ACC112 (cell line): Measurements from ENCODE around the gene LRCH4.

Source experiments
- H2AFZ ChIP-seq: fragments of 200-600 bp; sonication (generic); one replicate; pipeline ENCODE4 v1.6.0; 2017; ENCODE audit warnings: antibody characterized with exemption, low read length; ENCODE audit not compliant: unreplicated experiment
- H3K27ac ChIP-seq: fragments of 200-600 bp; sonication (generic); 2 replicates; pipeline ENCODE4 v1.5.1; 2014; ENCODE audit warnings: low read depth, mild to moderate bottlenecking, antibody characterized with exemption, low read length, moderate library complexity
- H3K27me3 ChIP-seq: fragments of 200-600 bp; sonication (generic); 2 replicates; pipeline ENCODE4 v1.6.1; 2014; ENCODE audit warnings: mild to moderate bottlenecking, antibody characterized with exemption, low read length, moderate library complexity, mixed read lengths; ENCODE audit not compliant: insufficient read depth
- H3K36me3 ChIP-seq: fragments of 200-600 bp; sonication (generic); 2 replicates; pipeline ENCODE4 v1.6.1; 2016; ENCODE audit warnings: mild to moderate bottlenecking, antibody characterized with exemption, low read length, moderate library complexity, mixed read lengths; ENCODE audit not compliant: insufficient read depth
- H3K4me1 ChIP-seq: fragments of 200-600 bp; sonication (generic); one replicate; pipeline ENCODE4 v1.6.1; 2016; ENCODE audit warnings: low read length, mixed read lengths; ENCODE audit not compliant: insufficient read depth, unreplicated experiment, control insufficient read depth
- H3K4me3 ChIP-seq: fragments of 200-600 bp; sonication (generic); 2 replicates; pipeline ENCODE4 v1.5.1; 2014; ENCODE audit warnings: mild to moderate bottlenecking, low read depth, low read length
- H3K79me2 ChIP-seq: fragments of 200-600 bp; sonication (generic); one replicate; pipeline ENCODE4 v1.6.0; 2016; ENCODE audit warnings: low read length; ENCODE audit not compliant: control insufficient read depth, unreplicated experiment, insufficient read depth

LRCH4 gene

GRCh38 chr7:100580466-100581283 lies 5.3 kb downstream of the LRCH4 start:
- H3K79me2 ChIP-seq, result peaks cover 20% of the 10 kb centered on the region
- no peak overlapping the region for H2AFZ ChIP-seq
- H3K27ac ChIP-seq, result no peak overlapping the region
- no peaks in the 10 kb centered on the region for H3K27me3 ChIP-seq
- no peak overlapping the region for H3K4me3 ChIP-seq
- H3K36me3 ChIP-seq, result peaks cover 6% of the 10 kb centered on the region; the same call in 1 of the 2 replicates
- peaks cover 12% of the 10 kb centered on the region for H3K4me1 ChIP-seq

DNA sequence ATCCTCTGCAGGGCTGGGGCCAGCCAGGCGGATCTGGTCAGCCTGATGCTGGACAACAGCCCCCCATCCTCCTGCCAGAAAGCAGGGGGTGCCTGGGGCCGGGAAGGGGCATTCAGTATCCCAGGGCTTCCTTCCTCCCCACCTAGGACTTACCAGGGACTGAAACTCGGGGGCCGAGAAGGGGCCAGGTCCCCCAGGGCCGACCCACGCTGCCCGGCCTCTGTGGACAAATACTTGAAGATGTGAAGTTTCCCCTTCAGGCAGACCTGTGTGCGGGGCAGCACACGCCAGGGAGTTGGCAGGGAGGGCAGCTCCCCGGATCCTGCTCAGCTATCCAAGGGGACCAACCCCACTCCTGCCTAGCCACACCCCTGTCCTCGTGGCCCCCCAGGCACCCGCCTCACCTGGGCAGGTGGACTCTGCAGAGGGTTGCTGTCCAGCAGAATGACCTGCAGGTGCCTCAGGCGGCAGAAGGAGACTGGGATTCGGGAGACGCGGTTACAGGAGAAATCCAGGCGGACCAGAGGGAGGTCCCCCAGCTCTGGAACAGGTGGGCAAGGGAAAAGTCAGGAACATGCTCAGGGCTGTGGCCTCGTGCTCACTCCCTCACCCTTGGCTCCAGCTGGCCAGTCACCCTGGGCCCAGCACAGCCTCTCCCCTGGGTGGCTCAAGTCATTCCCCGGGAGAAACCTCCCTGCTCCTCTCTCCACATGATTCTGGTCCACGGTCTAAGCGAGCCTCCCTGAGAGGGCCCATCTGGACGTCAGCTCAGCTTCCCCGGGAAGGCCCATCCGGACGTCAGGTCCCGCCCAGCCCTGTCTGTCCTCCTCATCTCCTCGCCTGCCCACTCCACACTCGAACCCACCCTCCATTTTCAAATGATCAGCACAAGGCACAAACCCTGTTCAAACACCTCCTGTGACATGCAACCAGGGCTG lies 7.4 kb downstream of the LRCH4 start:
- Histone ChIP-seq H3K4me1 (peaks cover 5% of the 10 kb centered on the region), H3K4me3 (no peak overlapping the region), H3K27me3 (no peaks in the 10 kb centered on the region), H2AFZ (no peak overlapping the region), H3K27ac (no peak overlapping the region), H3K79me2 (peaks cover 8% of the 10 kb centered on the region), H3K36me3 (peaks cover 6% of the 10 kb centered on the region; the same call in 1 of the 2 replicates)

DNA sequence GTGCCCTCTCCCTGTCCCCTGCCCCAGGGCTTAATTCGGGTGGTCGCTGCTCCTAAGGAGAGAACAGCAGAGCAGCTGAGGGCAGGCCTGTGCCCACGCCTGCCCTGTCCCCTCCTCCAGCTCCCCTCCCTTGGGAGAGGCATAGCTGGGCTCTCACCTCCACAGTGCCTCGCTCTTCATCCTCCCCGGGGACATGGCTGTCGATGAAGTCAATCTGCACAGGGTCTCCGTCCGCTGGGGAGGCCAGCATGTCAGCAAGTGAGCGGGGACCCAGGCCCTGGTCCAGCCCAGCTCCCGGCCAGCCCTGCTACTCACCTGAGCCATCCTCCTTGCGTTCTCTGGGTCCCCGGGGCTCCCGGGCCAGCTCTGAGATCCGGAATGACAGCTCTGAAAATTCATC lies 8.4 kb downstream of the LRCH4 start:
- Histone ChIP-seq H3K4me1 (no peaks in the 10 kb centered on the region), H3K27ac (no peak overlapping the region), H3K36me3 (peaks cover 6% of the 10 kb centered on the region; the same call in 1 of the 2 replicates), H3K27me3 (no peaks in the 10 kb centered on the region), H3K4me3 (no peak overlapping the region), H2AFZ (no peak overlapping the region), H3K79me2 (peaks cover 7% of the 10 kb centered on the region)

DNA sequence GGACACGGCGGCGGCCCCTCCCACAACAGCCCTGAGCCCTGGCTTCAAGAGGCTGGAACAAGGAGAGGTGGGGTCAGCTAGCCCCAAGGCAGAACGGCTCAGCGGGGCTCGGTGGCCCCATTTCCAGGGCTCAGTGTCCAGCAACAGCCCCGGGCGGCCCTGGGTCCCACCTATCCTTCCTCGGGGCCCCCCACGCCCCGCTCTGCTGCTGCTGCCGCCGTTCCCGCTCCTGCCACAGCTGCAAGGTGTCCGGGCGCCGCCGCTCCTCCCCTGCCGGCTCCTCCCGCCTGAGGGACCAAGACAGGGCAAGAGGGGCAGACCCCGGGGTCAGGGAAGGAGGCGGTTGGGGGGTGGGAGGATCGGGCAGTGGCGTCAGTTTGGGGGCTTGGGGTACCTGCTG lies 8.8 kb downstream of the LRCH4 start:
- Histone ChIP-seq H3K79me2 (peaks cover 3% of the 10 kb centered on the region), H3K27me3 (no peaks in the 10 kb centered on the region), H3K27ac (no peak overlapping the region), H3K4me3 (no peak overlapping the region), H3K36me3 (peaks cover 6% of the 10 kb centered on the region; the same call in 1 of the 2 replicates), H3K4me1 (no peaks in the 10 kb centered on the region), H2AFZ (no peak overlapping the region)

GRCh38 chr7:100576384-100576993 lies 9.4 kb downstream of the LRCH4 start:
- Histone ChIP-seq H2AFZ (no peak overlapping the region), H3K27me3 (no peaks in the 10 kb centered on the region), H3K4me3 (no peak overlapping the region), H3K79me2 (no peaks in the 10 kb centered on the region), H3K4me1 (no peaks in the 10 kb centered on the region), H3K36me3 (peaks cover 6% of the 10 kb centered on the region; the same call in 1 of the 2 replicates), H3K27ac (no peak overlapping the region)

GRCh38 chr7:100575746-100576383 lies 10.1 kb downstream of the LRCH4 start:
- Histone ChIP-seq H3K4me3 (no peak overlapping the region), H3K27me3 (no peaks in the 10 kb centered on the region), H2AFZ (no peak overlapping the region), H3K79me2 (no peaks in the 10 kb centered on the region), H3K27ac (no peak overlapping the region), H3K4me1 (peaks cover 3% of the 10 kb centered on the region), H3K36me3 (peaks cover 5% of the 10 kb centered on the region; the same call in 1 of the 2 replicates)

DNA sequence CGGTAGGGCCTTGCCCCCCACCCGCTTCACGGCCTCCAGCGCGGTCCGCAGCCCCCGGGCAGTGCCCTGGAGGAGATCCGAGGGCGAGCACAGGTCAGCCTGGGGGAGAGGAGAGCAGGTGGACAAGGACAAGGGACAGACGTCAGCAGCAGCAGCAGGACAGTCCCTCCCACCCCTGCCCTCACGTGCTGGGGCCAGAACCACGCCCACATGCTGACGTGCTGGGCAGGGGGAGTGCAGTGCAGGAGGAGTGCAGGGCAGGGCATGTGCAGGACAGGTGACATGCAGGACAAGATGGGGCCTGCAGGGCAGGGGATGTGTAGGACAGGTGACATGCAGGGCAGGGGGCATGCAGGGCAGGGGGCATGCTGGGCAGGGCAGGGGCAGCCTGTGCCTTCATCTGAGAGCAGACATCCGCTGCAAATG lies 10.7 kb downstream of the LRCH4 start:
- Histone ChIP-seq H3K36me3 (no peaks in the 10 kb centered on the region; the same call in 1 of the 2 replicates), H3K27me3 (no peaks in the 10 kb centered on the region), H3K4me1 (peaks cover 4% of the 10 kb centered on the region), H3K27ac (no peak overlapping the region), H3K79me2 (no peaks in the 10 kb centered on the region), H2AFZ (no peak overlapping the region), H3K4me3 (no peak overlapping the region)

DNA sequence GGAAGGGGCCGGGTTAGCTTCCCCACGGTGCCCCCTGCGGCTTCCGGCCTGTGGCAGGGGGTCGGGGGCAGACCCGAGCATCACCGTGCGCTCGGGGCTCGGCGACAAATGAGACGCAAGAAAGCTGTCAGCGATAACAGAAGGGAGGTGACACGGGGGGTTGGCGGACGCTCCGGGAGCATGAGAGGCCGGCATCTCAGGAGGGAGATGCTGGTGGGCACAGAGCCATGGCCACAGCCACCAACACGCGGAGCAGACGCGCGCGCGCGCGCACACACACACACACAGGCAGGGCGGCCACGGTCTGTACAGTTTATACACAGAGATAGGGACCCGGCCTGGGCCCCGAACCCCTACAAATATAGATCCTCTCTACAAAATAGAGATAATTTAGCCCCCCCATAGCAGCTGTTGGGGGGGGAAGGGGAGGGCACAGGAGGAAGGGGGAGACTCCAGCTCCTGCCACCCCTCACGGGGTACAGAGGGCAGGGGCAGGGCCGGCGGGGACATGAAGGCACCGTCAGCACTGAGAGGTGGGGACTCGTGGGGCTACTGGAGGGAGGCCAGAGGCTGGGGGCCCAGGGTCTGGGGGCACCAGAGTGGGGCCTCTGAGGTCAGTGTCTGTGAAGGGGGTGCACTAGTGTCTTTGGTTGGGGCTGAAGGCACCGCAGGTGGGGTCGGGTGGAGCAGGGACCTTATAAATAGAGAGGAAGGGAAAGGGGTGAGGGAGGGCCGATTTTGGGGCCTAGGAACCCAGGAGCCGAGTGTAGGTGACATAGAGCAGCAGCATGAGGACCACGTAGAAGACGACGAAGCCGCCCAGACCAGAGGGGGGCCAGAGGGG lies 11.3 kb downstream of the LRCH4 start:
- no peaks in the 10 kb centered on the region for H3K79me2 ChIP-seq
- H2AFZ ChIP-seq, result no peak overlapping the region
- no peaks in the 10 kb centered on the region; the same call in 1 of the 2 replicates for H3K36me3 ChIP-seq
- H3K4me1 ChIP-seq, result peaks cover 4% of the 10 kb centered on the region
- H3K27me3 ChIP-seq, result no peaks in the 10 kb centered on the region
- no peak overlapping the region for H3K27ac ChIP-seq
- no peak overlapping the region for H3K4me3 ChIP-seq

DNA sequence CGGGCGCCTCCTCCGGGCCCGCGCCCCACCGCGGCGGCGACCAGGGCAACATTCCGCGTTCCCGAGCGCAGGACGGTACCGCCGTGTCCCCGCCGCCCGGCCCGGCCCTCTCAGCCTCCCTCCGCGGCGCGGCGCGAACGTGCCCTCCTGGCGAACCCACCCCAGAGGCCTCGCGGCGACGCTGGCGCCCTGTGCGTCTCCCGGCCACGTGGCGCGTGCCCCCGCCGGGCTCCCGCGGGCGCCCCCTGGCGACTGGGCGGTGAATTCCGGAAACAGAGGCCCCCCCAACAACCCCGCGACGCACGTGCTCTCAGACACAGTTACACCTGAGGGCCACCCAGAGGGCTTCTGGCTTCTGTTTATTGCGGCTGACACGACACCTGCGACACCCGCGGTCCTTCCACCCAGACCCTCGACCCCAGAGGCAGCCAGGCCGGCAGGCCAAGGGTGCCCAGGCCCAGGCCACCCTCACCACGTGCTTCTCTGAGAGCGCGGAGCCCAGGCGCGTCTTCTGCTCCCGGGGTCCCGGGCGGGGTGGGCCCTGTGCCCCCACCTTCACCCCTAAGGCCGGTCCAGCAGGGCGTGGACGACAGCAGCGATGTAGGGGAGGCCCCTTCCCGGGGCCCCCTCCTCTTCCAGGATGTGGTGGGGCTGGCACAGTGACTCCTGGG lies 12.1 kb downstream of the LRCH4 start, which contains the start of gene SAP25:
TSS of gene SAP25 (minus strand) at position 210 of the 671 bp plus-strand sequence. CDS start at position 52, 158 bp downstream.
- Histone ChIP-seq H3K27ac (no peak within 1 kb of the TSS), H3K36me3 (no peaks in the 10 kb centered on the region; the same call in 1 of the 2 replicates), H3K4me3 (no peak within 1 kb of the TSS), H3K27me3 (no peaks in the 10 kb centered on the region), H3K79me2 (no peaks in the 10 kb centered on the region), H2AFZ (no peak within 1 kb of the TSS), H3K4me1 (peaks cover 4% of the 10 kb centered on the region)
